Epithelial cell of prostate (primary cell): ENCODE data around the gene GNB5.
"Not testable (repeated sequence)": the region's sequence is repeated elsewhere in the genome, so short reads cannot be mapped to it uniquely, and the experiment has no call there.

Experiments used
- DNase-seq: peaks from one replicate; pipeline ENCODE4 v3.0.0-alpha.2; 2011; ENCODE audit warnings: low read depth, low spot score
- H3K27ac ChIP-seq: fragments of 450-650 bp; 2 replicates; pipeline ENCODE4 v1.5.1; 2017; ENCODE audit warnings: mild to moderate bottlenecking

GNB5 gene

GRCh38 chr15:52100807-52101442 is 90.3 kb downstream of the GNB5 start:
- H3K27ac ChIP-seq, result no peak overlapping the region
- peak; percentile 51 for DNase-seq

- no peak overlapping the region for H3K27ac ChIP-seq
- no peak for DNase-seq
Observed at GRCh38 chr15:52099651-52100272, 91.4 kb downstream of the GNB5 start.

GRCh38 chr15:52098323-52098722 is 92.9 kb downstream of the GNB5 start:
- no peak for DNase-seq

GRCh38 chr15:52097180-52097579 is 94.0 kb downstream of the GNB5 start:
- peak overlapping the region; percentile 91 for H3K27ac ChIP-seq
- DNase-seq, result no peak

More at GRCh38 chr15:52098323-52098722, 92.9 kb downstream of the GNB5 start:
- H3K27ac ChIP-seq, result no peak overlapping the region

GRCh38 chr15:52096536-52096935 is 94.7 kb downstream of the GNB5 start:
- peak overlapping the region; percentile 91 for H3K27ac ChIP-seq
- DNase-seq, result not testable (repeated sequence)

- H3K27ac ChIP-seq, result peak overlapping the region; percentile 91
- peak; percentile 96 for DNase-seq
Observed at GRCh38 chr15:52095597-52096262, 95.5 kb downstream of the GNB5 start.

GRCh38 chr15:52094811-52095584 is 96.2 kb downstream of the GNB5 start:
- no peak for DNase-seq
- H3K27ac ChIP-seq, result peak overlapping the region; percentile 91

GRCh38 chr15:52093539-52094510 is 97.4 kb downstream of the GNB5 start:
- peak overlapping the region; percentile 91 for H3K27ac ChIP-seq
- DNase-seq, result peak; percentile 90

- DNase-seq, result no peak
- H3K27ac ChIP-seq, result peak overlapping the region; percentile 91
Observed at GRCh38 chr15:52093167-52093538, 98.0 kb downstream of the GNB5 start.

GRCh38 chr15:52090193-52090592 is 101.0 kb downstream of the GNB5 start:
- H3K27ac ChIP-seq, result no peak overlapping the region

GRCh38 chr15:52086011-52086786 is 105.0 kb downstream of the GNB5 start:
- H3K27ac ChIP-seq, result peak overlapping the region; percentile 17
- DNase-seq, result no peak

More at GRCh38 chr15:52090193-52090592, 101.0 kb downstream of the GNB5 start:
- no peak for DNase-seq

- H3K27ac ChIP-seq, result peak overlapping the region; percentile 17
- no peak for DNase-seq
Observed at GRCh38 chr15:52085299-52085698, 105.9 kb downstream of the GNB5 start.

- no peak for DNase-seq
- H3K27ac ChIP-seq, result no peak overlapping the region
Observed at GRCh38 chr15:52083603-52084002, 107.6 kb downstream of the GNB5 start.

- not testable (repeated sequence) for DNase-seq, H3K27ac ChIP-seq
Observed at GRCh38 chr15:52083037-52083359, 108.2 kb downstream of the GNB5 start.

- DNase-seq, result no peak
- H3K27ac ChIP-seq, result no peak overlapping the region
Observed at GRCh38 chr15:52082197-52083036, 108.8 kb downstream of the GNB5 start.

- H3K27ac ChIP-seq, result no peak overlapping the region
- no peak for DNase-seq
Observed at GRCh38 chr15:52080706-52081392, 110.3 kb downstream of the GNB5 start.

- H3K27ac ChIP-seq, result no peak overlapping the region
- DNase-seq, result peak; percentile 66
Observed at GRCh38 chr15:52080031-52080430, 111.2 kb downstream of the GNB5 start.
